ENCODE results near the gene TNS3. TPM values are rescaled to one million over a fixed set of nuclear protein-coding genes. Genes with fewer than 3 reads are reported as not detected.
"Not testable (repeated sequence)": the region's sequence is repeated elsewhere in the genome, so short reads cannot be mapped to it uniquely, and the experiment has no call there.

The TNS3 gene
- total RNA-seq, 2 experiments from 2014 or later, result 0.12 to 0.52 TPM

DNA sequence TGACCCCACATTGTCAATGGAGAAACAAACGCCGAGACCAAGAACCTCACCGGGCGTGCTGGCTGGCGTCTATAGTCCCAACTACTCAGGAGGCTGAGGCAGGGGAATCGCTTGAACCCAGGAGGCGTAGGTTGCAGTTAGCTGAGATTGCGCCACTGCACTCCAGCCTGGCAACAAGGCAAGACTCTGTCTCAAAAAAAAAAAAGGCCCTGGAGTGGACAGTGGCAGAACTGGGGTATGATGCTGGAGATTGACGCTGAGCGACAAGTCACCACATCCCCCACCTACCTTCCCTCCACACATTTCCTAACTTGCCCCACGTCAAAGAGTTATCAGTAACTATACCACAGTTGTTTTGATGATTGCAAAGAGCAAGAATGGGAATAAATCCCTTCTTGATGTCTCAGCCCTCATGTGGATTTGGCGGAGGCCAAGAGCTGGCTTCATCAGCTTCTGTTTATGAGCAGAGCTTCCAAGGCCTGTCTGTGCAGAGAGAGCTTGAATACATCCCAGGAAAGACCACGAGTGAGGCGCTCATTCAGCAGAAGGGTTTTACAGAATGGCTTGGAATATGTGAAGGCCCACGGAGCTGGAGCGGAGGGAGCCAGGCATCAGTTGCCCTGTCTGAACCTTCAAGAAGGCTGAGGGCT, 28.0 kb upstream of the TNS3 start:
- Mint-ChIP-seq H3K27ac (no peak overlapping the region), H3K36me3 (no peaks in the 10 kb centered on the region), H3K9me3 (no peaks in the 10 kb centered on the region), H3K4me1 (no peaks in the 10 kb centered on the region), H3K27me3 (no peaks in the 10 kb centered on the region), H3K4me3 (no peak overlapping the region)
- no peak for DNase-seq

GRCh38 chr7:47606593-47607046, 24.7 kb upstream of the TNS3 start:
- H3K27ac Mint-ChIP-seq, H3K27me3 Mint-ChIP-seq, H3K36me3 Mint-ChIP-seq, DNase-seq, H3K4me1 Mint-ChIP-seq, H3K4me3 Mint-ChIP-seq, H3K9me3 Mint-ChIP-seq: not testable (repeated sequence)

DNA sequence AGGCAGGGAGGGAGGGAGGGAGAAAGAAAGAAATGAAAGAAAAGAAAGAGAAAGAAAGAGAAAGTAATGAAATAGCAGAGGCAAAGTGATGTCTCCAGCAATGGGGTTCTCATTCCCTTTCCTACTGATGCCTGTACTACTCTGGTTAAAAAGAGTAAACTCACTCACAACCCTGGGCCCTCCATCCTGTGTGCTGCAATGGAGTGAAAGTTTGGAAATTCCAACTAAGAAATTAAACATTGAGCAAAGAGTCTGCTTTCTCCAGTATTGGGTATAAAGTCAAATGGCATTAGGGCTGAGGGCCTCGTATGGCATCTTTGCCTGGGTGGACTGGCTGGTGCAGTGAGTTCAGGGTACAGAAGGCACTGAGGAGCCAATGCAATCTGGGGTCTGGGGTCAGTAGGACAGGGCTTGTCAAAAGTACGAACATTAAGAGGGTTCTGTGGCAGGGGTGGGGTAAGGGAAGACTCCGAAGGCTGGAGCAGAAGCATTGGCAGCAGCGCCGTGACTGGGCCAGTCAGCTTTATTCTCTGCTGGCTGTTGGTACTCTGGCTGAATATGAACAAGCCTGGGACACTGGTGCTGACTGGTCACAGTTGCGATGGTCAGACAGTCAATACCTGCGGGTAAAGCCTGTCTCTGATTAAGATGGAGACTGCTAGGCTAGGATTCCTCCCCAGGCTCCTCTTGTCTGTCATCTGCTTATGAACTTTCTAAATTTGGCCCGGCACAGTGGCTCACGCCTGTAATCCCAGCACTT, 24.1 kb upstream of the TNS3 start:
- H3K36me3 Mint-ChIP-seq, result no peaks in the 10 kb centered on the region
- no peaks in the 10 kb centered on the region for H3K9me3 Mint-ChIP-seq
- H3K27ac Mint-ChIP-seq, result no peak overlapping the region
- no peak overlapping the region for H3K4me3 Mint-ChIP-seq
- no peak for DNase-seq
- peaks cover 5% of the 10 kb centered on the region for H3K27me3 Mint-ChIP-seq
- peaks cover under 1% of the 10 kb centered on the region for H3K4me1 Mint-ChIP-seq

DNA sequence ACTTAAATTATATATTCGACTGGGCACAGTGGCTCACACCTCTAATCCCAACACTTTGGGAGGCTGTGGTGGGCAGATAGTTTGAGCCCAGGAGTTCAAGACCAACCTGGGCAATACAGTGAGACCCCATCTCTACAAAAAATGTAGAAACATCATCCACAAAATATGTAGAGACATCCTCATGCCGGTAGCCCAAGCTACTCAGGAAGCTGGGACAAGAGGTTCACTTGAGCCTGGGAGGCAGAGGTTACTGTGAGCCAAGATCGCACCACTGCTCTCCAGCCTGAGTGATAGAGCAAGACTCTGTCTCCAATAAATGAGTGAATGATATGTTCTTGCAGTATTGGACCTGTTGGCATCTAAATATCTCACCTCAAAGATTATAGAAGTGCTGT, 22.6 kb upstream of the TNS3 start:
- Mint-ChIP-seq H3K36me3 (no peaks in the 10 kb centered on the region), H3K9me3 (no peaks in the 10 kb centered on the region), H3K4me1 (peaks cover 5% of the 10 kb centered on the region), H3K27ac (no peak overlapping the region), H3K27me3 (peaks cover 5% of the 10 kb centered on the region), H3K4me3 (no peak overlapping the region)
- DNase-seq, result no peak

DNA sequence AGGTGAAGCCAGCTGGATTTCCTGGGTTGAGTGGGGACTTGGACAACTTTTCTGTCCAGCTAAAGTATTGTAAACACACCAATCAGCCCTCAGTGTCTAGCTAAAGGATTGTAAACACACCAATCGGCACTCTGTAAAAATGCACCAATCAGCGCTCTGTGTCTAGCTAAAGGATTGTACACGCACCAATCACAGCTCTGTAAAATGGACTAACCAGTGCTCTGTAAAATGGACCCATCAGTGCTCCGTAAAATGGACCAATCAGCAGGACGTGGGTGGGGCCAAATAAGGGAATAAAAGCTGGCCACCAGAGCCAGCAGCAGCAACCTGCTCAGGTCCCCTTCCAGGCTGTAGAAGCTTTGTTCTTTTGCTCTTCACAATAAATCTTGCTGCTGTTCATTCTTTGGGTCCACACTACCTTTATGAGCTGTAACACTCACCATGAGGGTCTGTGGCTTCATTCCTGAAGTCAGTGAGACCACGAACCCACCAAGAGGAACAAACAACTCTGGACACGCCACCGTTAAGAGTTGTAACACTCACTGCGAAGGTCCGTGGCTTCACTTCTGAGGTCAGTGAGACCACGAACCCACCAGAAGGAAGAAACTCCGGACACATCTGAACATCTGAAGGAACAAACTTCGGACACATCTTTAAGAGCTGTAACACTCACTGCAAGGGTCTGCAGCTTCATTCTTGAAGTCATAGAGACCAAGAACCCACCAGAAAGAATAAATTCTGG, 21.8 kb upstream of the TNS3 start:
- not testable (repeated sequence) for DNase-seq, H3K4me1 Mint-ChIP-seq, H3K27me3 Mint-ChIP-seq, H3K36me3 Mint-ChIP-seq, H3K27ac Mint-ChIP-seq, H3K9me3 Mint-ChIP-seq, H3K4me3 Mint-ChIP-seq

- H3K27ac Mint-ChIP-seq, result no peak overlapping the region
- H3K9me3 Mint-ChIP-seq, result peaks cover 8% of the 10 kb centered on the region
- DNase-seq, result no peak
- peaks cover 5% of the 10 kb centered on the region for H3K27me3 Mint-ChIP-seq
- no peaks in the 10 kb centered on the region for H3K36me3 Mint-ChIP-seq
- H3K4me3 Mint-ChIP-seq, result no peak overlapping the region
- H3K4me1 Mint-ChIP-seq, result peaks cover 5% of the 10 kb centered on the region
Observed at GRCh38 chr7:47602272-47603004, 20.5 kb upstream of the TNS3 start.

GRCh38 chr7:47601881-47602249, 20.0 kb upstream of the TNS3 start:
- H3K36me3 Mint-ChIP-seq, result no peaks in the 10 kb centered on the region
- H3K4me1 Mint-ChIP-seq, result peaks cover 5% of the 10 kb centered on the region
- H3K27ac Mint-ChIP-seq, result no peak overlapping the region
- peaks cover 5% of the 10 kb centered on the region for H3K27me3 Mint-ChIP-seq
- no peak for DNase-seq
- peaks cover 14% of the 10 kb centered on the region for H3K9me3 Mint-ChIP-seq
- H3K4me3 Mint-ChIP-seq, result no peak overlapping the region

- Mint-ChIP-seq H3K27me3 (peaks cover 5% of the 10 kb centered on the region), H3K4me3 (no peak overlapping the region), H3K9me3 (peaks cover 14% of the 10 kb centered on the region)
Observed at GRCh38 chr7:47601119-47601880, 19.4 kb upstream of the TNS3 start.

GRCh38 chr7:47600199-47601118, 18.5 kb upstream of the TNS3 start:
- DNase-seq, result no peak
- Mint-ChIP-seq H3K27me3 (peaks cover 5% of the 10 kb centered on the region), H3K4me3 (no peak overlapping the region), H3K36me3 (no peaks in the 10 kb centered on the region), H3K9me3 (peaks cover 15% of the 10 kb centered on the region), H3K4me1 (peaks cover 5% of the 10 kb centered on the region), H3K27ac (no peak overlapping the region)

More at GRCh38 chr7:47601119-47601880, 19.4 kb upstream of the TNS3 start:
- peak overlapping the region; percentile 39 for H3K27ac Mint-ChIP-seq
- no peaks in the 10 kb centered on the region for H3K36me3 Mint-ChIP-seq
- DNase-seq, result no peak
- H3K4me1 Mint-ChIP-seq, result peaks cover 5% of the 10 kb centered on the region

DNA sequence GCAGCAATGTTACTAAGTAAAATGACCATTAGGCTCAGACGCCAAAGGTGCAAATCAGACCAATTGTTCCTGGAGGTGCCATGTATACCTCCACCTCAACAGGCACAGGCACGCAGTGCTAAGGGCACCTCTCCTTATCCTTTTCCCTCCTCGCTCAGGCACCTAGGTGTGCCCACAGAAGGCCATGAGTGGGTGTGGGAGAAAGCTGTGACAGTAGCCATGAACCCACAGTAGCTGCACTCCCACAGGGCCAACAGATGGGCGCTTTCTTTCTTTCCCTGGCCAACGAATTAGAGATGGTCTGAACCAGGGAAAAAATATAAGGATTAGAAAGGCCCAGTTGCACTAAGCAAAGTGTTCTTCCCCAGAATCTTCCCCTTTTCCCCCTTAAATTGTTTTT, 15.5 kb upstream of the TNS3 start:
- no peaks in the 10 kb centered on the region for H3K36me3 Mint-ChIP-seq
- H3K9me3 Mint-ChIP-seq, result peaks cover 17% of the 10 kb centered on the region
- no peak overlapping the region for H3K4me3 Mint-ChIP-seq
- no peaks in the 10 kb centered on the region for H3K27me3 Mint-ChIP-seq
- peaks cover 5% of the 10 kb centered on the region for H3K4me1 Mint-ChIP-seq
- no peak overlapping the region for H3K27ac Mint-ChIP-seq
- no peak for DNase-seq

GRCh38 chr7:47596502-47597202, 14.7 kb upstream of the TNS3 start:
- Mint-ChIP-seq H3K27ac (no peak overlapping the region), H3K36me3 (no peaks in the 10 kb centered on the region), H3K4me1 (peaks cover 5% of the 10 kb centered on the region), H3K4me3 (no peak overlapping the region), H3K9me3 (peaks cover 17% of the 10 kb centered on the region), H3K27me3 (no peaks in the 10 kb centered on the region)
- DNase-seq, result no peak

- H3K4me1 Mint-ChIP-seq, result no peaks in the 10 kb centered on the region
- H3K9me3 Mint-ChIP-seq, result peaks cover 17% of the 10 kb centered on the region
- no peaks in the 10 kb centered on the region for H3K27me3 Mint-ChIP-seq
- no peaks in the 10 kb centered on the region for H3K36me3 Mint-ChIP-seq
- no peak overlapping the region for H3K4me3 Mint-ChIP-seq
- DNase-seq, result no peak
- H3K27ac Mint-ChIP-seq, result no peak overlapping the region
Observed at GRCh38 chr7:47594406-47594805, 12.5 kb upstream of the TNS3 start.
